GM21619 (cell line): Measurements from ENCODE around the gene FXYD5.

Source experiments
- ATAC-seq: cut with Tn5 transposase; IDR thresholded peaks from one replicate; pipeline ENCODE4 v1.9.1; 2021; ENCODE audit not compliant: unreplicated experiment

FXYD5 gene

GRCh38 chr19:35155441-35155840 lies 906 bp downstream of the FXYD5 start:
- ATAC-seq = no peak

- ATAC-seq = no peak
These were observed 1.6 kb downstream of the FXYD5 start for GRCh38 chr19:35155981-35156672.

GRCh38 chr19:35156673-35157014 lies 2.1 kb downstream of the FXYD5 start:
- ATAC-seq = no peak

GRCh38 chr19:35157431-35157830 lies 2.9 kb downstream of the FXYD5 start:
- ATAC-seq = no peak

- no peak for ATAC-seq
These were observed 5.1 kb downstream of the FXYD5 start for GRCh38 chr19:35159606-35160005.

- no peak for ATAC-seq
These were observed 6.3 kb downstream of the FXYD5 start for GRCh38 chr19:35160629-35161433.

- no peak for ATAC-seq
These were observed 6.9 kb downstream of the FXYD5 start for GRCh38 chr19:35161434-35161743.

- ATAC-seq = no peak
These were observed 8.2 kb downstream of the FXYD5 start for GRCh38 chr19:35162471-35163326.

GRCh38 chr19:35164418-35164817 lies 9.9 kb downstream of the FXYD5 start:
- ATAC-seq = no peak

GRCh38 chr19:35165200-35166058 lies 10.9 kb downstream of the FXYD5 start:
- no peak for ATAC-seq

- no peak for ATAC-seq
These were observed 11.8 kb downstream of the FXYD5 start for GRCh38 chr19:35166100-35167063.

GRCh38 chr19:35167251-35168119 lies 12.9 kb downstream of the FXYD5 start:
- no peak for ATAC-seq

- no peak for ATAC-seq
These were observed 13.7 kb downstream of the FXYD5 start for GRCh38 chr19:35168196-35168595.

- no peak for ATAC-seq
These were observed 14.9 kb downstream of the FXYD5 start for GRCh38 chr19:35169221-35169995.

GRCh38 chr19:35170359-35171061 lies 16.0 kb downstream of the FXYD5 start:
- no peak for ATAC-seq

- no peak for ATAC-seq
These were observed 17.2 kb downstream of the FXYD5 start for GRCh38 chr19:35171730-35172129.

- no peak for ATAC-seq
These were observed 19.7 kb downstream of the FXYD5 start for GRCh38 chr19:35174226-35174625.
